Left ventricle myocardium superior (tissue), 1 donor: ENCODE results near the gene MUC5AC. TPM values are rescaled to one million over a fixed set of nuclear protein-coding genes. Genes with fewer than 3 reads are reported as not detected.

Source experiments
- ATAC-seq: fragments of 200-7000 bp; cut with Tn5 transposase; one replicate; pipeline ENCODE4 v1.9.1; 2020; ENCODE audit warnings: mild to moderate bottlenecking, moderate library complexity
- DNase-seq: peaks from one replicate; pipeline ENCODE4 v3.0.0-alpha.2; 2020
- intact Hi-C: fragments of 100-400 bp; cut with micrococcal nuclease; formaldehyde crosslinking; loops from one replicate; pipeline ENCODE4 v1.11.0; 2022
- total RNA-seq: library from RNA; stranded (reverse); fragmentation: NEBNext Ultra II Directional; extraction: Animal tissue kit (Norgen Biotek cat#: 25700); gene quantifications from one replicate; pipeline ENCODE4 v1.2.1, GENCODE V29; 2021
- donor health status: DM: no; HTN: yes; CAD: no; lungs with severe emphysema.

The MUC5AC gene
- total RNA-seq, 1 donor from 2014 or later = not detected

DNA sequence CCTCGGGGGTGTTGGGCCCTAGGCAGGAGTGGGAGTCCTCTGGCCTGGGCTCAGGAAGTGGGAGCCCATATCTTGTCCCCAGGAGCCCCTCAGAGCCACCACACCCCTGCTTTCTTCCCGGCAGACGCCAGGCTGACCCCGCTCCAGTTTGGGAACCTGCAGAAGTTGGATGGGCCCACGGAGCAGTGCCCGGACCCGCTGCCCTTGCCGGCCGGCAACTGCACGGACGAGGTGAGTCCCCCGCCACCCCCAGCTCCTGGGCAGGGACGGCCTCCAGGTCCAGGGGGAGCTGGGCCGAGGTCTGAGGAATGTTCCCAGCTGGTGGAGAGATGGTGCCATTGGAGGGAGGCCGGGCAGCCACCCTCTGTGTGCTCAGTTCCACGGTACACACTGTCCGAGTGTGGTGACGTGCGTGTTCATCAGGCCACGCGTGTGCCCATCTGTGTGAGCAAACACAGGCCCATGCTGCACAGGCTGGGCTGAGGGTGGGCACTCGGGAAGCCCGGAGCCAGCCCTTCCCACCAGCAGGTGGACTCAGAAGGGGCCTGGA is 69.9 kb downstream of the MUC5AC start:
- intact Hi-C loops = no loop called here
- DNase-seq (peak; percentile 21), ATAC-seq (no peak)

- intact Hi-C loops = no loop called here
- ATAC-seq (no peak), DNase-seq (peak; percentile 22)
Observed at GRCh38 chr11:1228101-1228821, 70.5 kb downstream of the MUC5AC start.

- ATAC-seq = no peak
- peak; percentile 17 for DNase-seq
- intact Hi-C loops = no loop called here
Observed at GRCh38 chr11:1228921-1229451, 71.2 kb downstream of the MUC5AC start.

DNA sequence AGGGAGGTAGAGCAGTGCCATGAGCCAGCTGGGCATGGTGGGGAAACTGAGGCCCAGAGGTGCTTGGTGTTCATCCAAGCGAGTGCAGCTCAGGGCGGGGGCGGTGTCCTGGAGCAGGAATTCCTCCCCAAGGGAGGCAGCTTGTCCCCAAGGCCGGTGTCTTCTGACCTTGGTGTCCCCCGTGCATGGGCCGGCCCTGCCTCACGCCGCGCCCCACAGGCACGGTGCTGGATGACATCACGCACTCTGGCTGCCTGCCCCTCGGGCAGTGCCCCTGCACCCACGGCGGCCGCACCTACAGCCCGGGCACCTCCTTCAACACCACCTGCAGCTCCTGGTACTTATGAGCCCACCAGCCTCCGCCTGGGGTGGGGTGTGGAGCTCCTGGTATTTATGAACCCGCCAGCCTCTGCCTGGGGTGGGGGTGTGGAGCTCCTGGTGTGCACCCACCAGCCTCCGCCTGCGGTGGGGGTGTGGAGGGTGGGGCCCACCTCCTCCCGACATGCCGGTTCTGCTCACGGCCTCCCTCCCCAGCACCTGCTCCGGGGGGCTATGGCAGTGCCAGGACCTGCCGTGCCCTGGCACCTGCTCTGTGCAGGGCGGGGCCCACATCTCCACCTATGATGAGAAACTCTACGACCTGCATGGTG is 71.8 kb downstream of the MUC5AC start:
- no peak for ATAC-seq
- intact Hi-C loops = no loop called here
- peak; percentile 19 for DNase-seq

DNA sequence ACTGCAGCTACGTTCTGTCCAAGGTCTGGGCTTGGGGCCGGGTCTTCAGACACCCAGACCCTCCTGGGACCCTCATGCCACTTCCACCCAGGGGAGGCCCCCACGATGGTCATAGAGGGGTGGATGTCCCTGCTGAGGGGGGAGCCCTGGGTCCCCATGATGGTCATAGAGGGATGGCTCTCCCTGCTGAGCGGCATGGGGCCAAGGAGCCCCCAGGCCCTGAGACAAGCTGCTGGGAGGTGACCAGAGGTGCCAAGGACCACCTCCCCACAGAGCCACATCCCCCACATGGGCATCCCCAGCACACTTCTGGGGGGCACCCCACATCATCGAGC is 72.3 kb downstream of the MUC5AC start:
- DNase-seq = peak; percentile 21
- no peak for ATAC-seq

GRCh38 chr11:1230456-1231395 is 73.0 kb downstream of the MUC5AC start:
- ATAC-seq = no peak
- intact Hi-C loops = no loop called here
- peak; percentile 20 for DNase-seq

More for the DNA sequence above, 72.3 kb downstream of the MUC5AC start:
- intact Hi-C loops = no loop called here

DNA sequence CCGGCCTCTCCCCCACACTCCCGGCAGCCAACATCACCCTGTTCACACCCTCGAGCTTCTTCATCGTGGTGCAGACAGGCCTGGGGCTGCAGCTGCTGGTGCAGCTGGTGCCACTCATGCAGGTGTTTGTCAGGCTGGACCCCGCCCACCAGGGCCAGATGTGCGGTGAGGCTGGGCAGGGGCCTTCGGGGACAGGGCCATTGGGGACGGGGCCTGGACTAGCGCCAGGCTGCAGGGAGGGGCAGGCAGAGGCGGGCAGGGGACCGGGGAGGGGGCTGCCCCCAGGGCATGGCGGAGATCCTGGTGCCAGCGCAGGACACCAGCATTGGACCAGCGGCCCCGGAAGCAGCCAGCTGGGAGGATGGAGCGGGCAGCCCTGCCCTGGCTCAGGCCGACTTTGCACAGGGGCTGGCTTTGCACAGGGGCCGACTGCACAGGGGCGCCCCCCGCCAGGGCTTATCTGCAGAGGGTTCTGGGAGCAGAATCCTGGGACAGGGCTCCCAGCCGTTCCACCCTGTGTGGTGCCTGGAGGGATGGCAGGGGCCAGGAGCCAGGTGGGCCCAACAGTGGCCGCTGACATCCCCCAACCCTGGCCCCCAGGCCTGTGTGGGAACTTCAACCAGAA is 73.8 kb downstream of the MUC5AC start:
- peak; percentile 26 for DNase-seq
- ATAC-seq = no peak
- intact Hi-C loops = no loop called here

DNA sequence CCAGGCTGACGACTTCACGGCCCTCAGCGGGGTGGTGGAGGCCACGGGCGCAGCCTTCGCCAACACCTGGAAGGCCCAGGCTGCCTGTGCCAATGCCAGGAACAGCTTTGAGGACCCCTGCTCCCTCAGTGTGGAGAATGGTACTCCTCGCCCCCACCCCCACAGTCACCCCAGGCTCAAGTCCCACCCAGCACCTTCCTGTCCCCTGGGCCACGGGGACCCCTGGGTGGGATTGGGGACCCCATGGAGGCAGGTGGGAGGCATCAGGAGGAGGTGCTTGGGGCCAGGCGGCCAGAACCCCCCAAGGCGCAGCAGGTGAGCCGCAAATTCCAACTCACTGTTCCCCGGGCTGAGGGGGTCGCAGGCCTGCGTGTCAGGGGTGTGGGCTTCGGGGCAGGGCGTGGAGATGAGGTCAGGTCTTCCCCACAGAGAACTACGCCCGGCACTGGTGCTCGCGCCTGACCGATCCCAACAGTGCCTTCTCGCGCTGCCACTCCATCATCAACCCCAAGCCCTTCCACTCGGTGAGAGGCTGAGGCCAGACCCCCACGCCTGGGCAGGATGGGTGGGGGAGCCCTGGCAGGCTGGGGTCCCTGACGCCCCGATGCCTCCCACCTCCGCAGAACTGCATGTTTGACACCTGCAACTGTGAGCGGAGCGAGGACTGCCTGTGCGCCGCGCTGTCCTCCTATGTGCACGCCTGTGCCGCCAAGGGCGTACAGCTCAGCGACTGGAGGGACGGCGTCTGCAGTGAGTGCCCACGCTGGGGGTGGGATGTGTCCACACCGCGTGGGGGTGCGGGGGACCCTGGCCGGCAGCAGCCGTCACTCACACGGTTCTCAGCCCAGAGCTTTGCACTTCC is 74.5 kb downstream of the MUC5AC start:
- no peak for ATAC-seq
- peak; percentile 14 for DNase-seq
- intact Hi-C loops = no loop called here

DNA sequence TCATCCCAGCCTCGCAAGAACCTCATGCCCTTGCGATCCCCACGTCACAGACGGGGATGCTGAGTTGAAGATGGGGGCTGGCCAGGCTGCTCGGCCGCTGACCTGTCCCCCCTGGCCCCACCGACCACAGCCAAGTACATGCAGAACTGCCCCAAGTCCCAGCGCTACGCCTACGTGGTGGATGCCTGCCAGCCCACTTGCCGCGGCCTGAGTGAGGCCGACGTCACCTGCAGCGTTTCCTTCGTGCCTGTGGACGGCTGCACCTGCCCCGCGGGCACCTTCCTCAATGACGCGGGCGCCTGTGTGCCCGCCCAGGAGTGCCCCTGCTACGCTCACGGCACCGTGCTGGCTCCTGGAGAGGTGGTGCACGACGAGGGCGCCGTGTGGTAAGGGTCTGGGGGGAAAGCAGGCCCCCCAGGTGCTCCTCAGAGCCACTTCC is 75.1 kb downstream of the MUC5AC start:
- ATAC-seq = no peak
- DNase-seq = peak; percentile 13
- intact Hi-C loops = no loop called here

DNA sequence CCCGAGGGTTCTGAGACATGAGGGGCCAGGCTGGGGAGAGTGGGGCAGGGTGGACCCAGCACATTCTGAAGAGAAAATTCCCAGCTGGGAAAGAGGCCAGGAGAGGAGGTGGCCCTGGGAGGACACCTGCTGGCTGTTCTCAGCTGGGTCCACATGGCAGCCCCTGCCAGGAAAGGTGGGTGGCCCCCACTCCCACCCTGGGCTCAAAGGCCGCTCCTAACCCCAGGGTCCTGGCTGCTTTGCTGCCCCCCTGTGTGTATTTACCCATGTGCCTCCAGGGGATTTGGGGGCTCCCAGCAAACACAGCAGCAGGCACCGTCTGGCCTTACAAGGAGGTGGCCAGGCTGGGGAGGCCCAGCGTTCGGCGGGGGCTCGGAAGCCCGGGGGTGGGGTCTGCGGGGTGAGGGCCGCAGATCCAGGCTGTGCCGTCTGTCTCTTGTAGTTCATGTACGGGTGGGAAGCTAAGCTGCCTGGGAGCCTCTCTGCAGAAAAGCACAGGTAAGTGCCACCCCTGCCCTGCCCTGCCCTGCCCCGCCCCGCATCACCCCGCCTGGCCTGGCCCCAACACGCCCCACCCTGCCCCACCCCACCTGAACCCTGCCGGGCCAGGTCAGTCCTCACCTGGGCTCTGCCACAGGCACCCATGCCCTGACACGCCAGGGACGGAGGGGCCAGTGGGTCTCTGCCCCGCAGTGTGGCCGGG is 75.7 kb downstream of the MUC5AC start:
- no peak for ATAC-seq

GRCh38 chr11:1234054-1234720 is 76.4 kb downstream of the MUC5AC start:
- DNase-seq (peak; percentile 18), ATAC-seq (no peak)
- intact Hi-C loops = no loop called here

More for the DNA sequence above, 75.7 kb downstream of the MUC5AC start:
- intact Hi-C loops = no loop called here
- DNase-seq = peak; percentile 9

DNA sequence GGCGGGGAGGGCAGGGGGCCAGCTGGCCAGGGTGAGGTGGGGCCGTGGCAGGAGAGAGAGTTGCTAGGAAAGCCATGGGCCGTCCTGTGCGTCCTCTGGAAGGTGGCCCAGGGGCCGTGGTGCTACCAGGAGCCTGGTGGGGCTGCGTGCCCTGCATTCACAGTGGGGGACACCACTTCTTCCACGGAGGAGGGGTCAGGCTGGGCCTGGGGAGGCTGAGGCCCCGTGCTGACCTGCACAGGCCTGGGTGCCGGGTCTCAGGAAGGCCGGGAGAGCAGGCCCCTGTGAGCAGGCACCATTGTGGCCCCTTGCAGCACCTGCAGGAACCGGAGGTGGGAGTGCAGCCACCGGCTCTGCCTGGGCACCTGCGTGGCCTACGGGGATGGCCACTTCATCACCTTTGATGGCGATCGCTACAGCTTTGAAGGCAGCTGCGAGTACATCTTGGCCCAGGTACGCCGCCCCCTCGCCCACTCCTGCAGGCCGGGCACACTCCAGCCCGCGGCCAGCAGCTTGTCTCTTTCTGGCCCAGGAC is 77.1 kb downstream of the MUC5AC start:
- DNase-seq (peak; percentile 26), ATAC-seq (no peak)
- intact Hi-C loops = no loop called here

DNA sequence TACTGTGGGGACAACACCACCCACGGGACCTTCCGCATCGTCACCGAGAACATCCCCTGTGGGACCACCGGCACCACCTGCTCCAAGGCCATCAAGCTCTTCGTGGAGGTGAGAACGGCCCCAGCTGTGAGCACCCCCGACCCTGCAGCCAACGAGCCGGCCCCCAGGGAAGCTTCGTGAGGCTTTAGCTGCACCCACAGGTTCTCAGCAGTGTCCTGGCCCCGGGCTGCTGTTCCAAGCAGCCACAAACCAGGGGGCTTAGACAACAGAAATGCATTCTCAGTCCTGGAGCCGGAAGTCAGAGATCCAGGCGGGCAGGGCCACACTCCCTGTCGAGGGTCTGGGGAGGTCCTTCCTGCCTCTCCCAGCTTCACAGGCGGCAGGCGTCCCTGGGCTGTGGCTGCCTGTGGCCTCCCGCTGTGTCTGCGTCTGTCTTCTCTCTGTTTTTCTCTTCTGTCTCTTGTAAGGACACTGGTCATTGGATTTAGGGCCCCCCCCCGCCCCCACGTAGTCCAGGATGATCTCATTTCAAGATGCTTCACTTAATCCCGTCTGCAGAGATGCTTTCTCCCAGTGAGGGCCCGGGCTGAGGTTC is 77.7 kb downstream of the MUC5AC start:
- no peak for ATAC-seq
- intact Hi-C loops = no loop called here
- DNase-seq = peak; percentile 8

- intact Hi-C loops = no loop called here
- no peak for DNase-seq
- no peak for ATAC-seq
Observed at GRCh38 chr11:1235901-1236315, 78.2 kb downstream of the MUC5AC start.

DNA sequence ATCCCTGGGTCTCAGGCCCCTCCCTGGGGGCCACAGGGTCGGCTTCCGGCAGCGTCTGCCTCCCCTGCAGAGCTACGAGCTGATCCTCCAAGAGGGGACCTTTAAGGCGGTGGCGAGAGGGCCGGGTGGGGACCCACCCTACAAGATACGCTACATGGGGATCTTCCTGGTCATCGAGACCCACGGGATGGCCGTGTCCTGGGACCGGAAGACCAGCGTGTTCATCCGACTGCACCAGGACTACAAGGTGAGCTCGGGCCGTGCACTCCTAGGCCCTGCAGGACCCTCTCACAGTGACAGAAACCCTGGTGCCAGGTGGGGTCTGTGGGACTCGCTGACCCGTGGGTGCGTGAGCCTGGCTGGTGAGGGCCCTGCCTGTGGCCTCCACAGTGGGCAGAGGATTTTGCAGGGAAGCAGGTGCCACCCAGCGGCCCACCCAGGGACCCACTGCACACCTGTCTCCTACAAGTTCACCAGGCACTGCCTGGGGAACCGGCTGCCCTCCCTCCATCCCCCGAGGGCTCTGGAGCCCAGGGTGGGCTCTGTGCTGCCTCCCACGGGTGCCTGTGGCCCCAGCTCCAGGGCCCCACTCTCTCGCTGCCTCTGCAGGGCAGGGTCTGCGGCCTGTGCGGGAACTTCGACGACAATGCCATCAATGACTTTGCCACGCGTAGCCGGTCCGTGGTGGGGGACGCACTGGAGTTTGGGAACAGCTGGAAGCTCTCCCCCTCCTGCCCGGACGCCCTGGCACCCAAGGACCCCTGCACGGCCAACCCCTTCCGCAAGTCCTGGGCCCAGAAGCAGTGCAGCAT is 78.8 kb downstream of the MUC5AC start:
- ATAC-seq (no peak), DNase-seq (peak; percentile 24)
- intact Hi-C loops = no loop called here
